Small intestine (tissue), 7 donors: ENCODE results near the gene DVL3. TPM values are rescaled to one million over a fixed set of nuclear protein-coding genes. Genes with fewer than 3 reads are reported as not detected.

Source experiments
- DNase-seq, 2 donors: peaks; one replicate each; pipeline versions ENCODE4 v3.0.0 to v3.0.0-alpha.2; 2013
- FAIRE-seq: peaks from 2 replicates; lab custom pipeline; 2012; peaks lifted over from hg19 to GRCh38; lab: Jason Lieb, UNC
- H3K27ac ChIP-seq, 3 donors: one replicate each; pipeline ENCODE4 v1.5.1; 2013; ENCODE audit warnings: low read length in 2 of 3, mild to moderate bottlenecking in 2 of 3, control low read depth in 1 of 3, inconsistent platforms in 1 of 3, low read depth in 1 of 3, moderate library complexity in 1 of 3
- H3K27me3 ChIP-seq, 3 donors: one replicate each; pipeline ENCODE4 v1.6.1; 2013; ENCODE audit warnings: low read length in 3 of 3, inconsistent platforms in 1 of 3; ENCODE audit not compliant: control insufficient read depth in 3 of 3, insufficient read depth in 3 of 3
- H3K36me3 ChIP-seq, 3 donors: one replicate each; pipeline ENCODE4 v1.6.1; 2013; ENCODE audit warnings: low read length in 3 of 3, inconsistent platforms in 1 of 3, low read depth in 1 of 3, mild to moderate bottlenecking in 1 of 3, moderate library complexity in 1 of 3; ENCODE audit not compliant: control insufficient read depth in 3 of 3, insufficient read depth in 2 of 3
- H3K4me1 ChIP-seq, 3 donors: one replicate each; pipeline ENCODE4 v1.6.1; 2013; ENCODE audit warnings: low read length in 2 of 3, inconsistent platforms in 1 of 3, low read depth in 1 of 3, mild to moderate bottlenecking in 1 of 3, moderate library complexity in 1 of 3; ENCODE audit not compliant: control insufficient read depth in 3 of 3, insufficient read depth in 2 of 3
- H3K4me3 ChIP-seq, 3 donors: one replicate each; pipeline ENCODE4 v1.5.1; 2013; ENCODE audit warnings: low read length in 3 of 3, control low read depth in 1 of 3, inconsistent platforms in 1 of 3, low read depth in 1 of 3, mild to moderate bottlenecking in 1 of 3, moderate library complexity in 1 of 3
- H3K9me3 ChIP-seq, 2 donors: one replicate each; pipeline ENCODE4 v1.6.1; 2013; ENCODE audit warnings: low read depth in 1 of 2, low read length in 1 of 2; ENCODE audit not compliant: control insufficient read depth in 2 of 2, insufficient read depth in 1 of 2
- WGBS, 3 donors: extraction: QIAGEN DNeasy Blood & Tissue Kit; methylation state at CpG; one replicate each; pipeline ENCODE4 v1.1.7; 2013; 5-methylcytosine and 5-hydroxymethylcytosine counted together
- polyA plus RNA-seq, 4 donors: library from polyadenylated mRNA; stranded (reverse) in 3 of 4; unstranded in 1 of 4; fragments of 200-250 nt in 3 of 4; fragments of 120-200 nt in 1 of 4; gene quantifications; one replicate each; pipeline versions ENCODE4 v1.2.1 to v1.2.3, GENCODE V29; 2013
- donor health status: healthy with polysubstance abuse.
- donor health status: control.
- donor health status: control.
- donor health status: Bipolar disorder and iron deficiency.
- donor health status: healthy.

The DVL3 gene
- polyA plus RNA-seq, 4 donors = 33.5 to 69.6 (median 35.3) TPM

DNA sequence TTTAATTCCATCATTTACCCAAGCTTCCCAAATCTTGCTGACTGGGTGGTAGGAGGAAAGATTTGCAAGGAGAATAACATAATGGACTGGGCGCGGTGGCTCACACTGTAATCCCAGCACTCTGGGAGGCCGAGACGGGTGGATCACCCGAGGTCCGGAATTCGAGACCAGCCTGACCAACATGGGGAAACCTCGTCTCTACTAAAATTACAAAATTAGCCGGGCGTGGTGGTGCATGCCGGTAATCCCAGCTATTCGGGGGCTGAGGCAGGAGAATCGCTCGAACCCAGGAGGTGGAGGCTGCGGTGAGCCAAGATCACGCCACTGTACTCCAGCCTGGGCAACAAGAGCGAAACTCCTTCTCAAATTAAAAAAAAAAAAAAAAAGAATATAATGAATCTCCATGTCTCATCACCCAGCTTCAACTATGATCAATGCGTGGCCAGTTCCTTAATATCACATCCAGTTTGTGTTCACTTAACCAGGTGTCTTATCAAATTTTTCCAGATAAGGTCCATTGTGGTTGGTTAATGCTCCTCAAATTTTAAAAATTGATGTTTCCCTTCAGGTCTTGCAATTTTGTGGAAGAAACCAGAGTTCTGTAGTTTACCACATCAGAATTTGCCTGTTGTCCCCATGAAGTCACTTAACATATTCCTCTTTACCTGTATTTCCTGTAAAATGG is 29.5 kb downstream of the DVL3 start:
- H3K36me3 ChIP-seq = peaks cover 24 to 74% (median 28%) of the 10 kb centered on the region in 3 donors
- H3K9me3 ChIP-seq = no peaks in the 10 kb centered on the region
- H3K27ac ChIP-seq = peak overlapping the region in 1 of 3 donors; percentile 85

DNA sequence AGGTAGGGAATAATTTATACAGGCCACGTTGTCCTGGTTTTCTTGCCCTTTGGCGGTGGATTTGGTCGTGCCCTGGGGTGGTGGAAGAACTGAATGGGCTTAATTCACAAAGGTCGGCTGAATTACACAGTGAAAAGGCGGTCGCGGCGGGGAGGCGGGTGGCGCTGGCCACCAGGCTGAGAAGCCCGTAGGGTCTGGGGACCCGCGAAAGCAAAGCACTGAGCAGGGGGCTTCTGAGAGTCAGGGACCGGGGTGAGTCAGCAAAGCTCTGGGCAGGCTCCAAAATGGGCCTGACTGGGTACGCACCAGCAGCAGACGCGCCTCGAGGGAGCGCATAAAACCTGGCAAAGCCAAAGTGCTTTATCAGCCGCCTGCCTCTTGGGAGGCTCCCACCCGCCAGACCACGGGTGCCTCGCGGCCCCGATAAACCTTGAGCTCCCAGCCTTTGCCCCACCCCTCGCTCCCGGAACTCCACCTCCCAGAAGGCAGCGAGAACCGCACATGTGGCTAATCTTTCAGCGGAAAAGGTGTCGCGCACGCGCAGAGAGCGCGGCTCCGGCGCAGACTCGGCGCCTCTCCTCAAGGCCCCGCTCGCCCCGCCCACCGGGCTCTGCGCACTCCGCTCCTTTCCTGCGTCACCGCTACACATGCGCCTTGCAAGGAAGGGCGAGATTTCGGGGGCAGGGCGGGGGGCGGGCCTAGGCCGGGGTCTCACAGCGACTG is 30.4 kb downstream of the DVL3 start:
- FAIRE-seq (no peak), DNase-seq (peak; percentile 100)
- Histone ChIP-seq H3K36me3 (peaks cover 23 to 69% (median 29%) of the 10 kb centered on the region in 3 donors), H3K27ac (peak overlapping the region; percentile 37 to 91 (median 85)), H3K4me1 (peaks cover 0 to 19% (median 5%) of the 10 kb centered on the region in 3 donors), H3K27me3 (no peaks in the 10 kb centered on the region), H3K4me3 (peak overlapping the region; percentile 79 to 96 (median 87)), H3K9me3 (no peaks in the 10 kb centered on the region)
- WGBS, 3 donors = 2 to 4% (median 3%) methylated on average over 52 to 55 of the region's 55 CpGs

More for the DNA sequence above, 29.5 kb downstream of the DVL3 start:
- FAIRE-seq (no peak), DNase-seq (no peak)
- Histone ChIP-seq H3K4me1 (peaks cover 0 to 19% (median 5%) of the 10 kb centered on the region in 3 donors), H3K27me3 (no peaks in the 10 kb centered on the region), H3K4me3 (no peak overlapping the region)
- WGBS, 3 donors = 95 to 96% (median 95%) methylated on average over 18 of the region's 18 CpGs

DNA sequence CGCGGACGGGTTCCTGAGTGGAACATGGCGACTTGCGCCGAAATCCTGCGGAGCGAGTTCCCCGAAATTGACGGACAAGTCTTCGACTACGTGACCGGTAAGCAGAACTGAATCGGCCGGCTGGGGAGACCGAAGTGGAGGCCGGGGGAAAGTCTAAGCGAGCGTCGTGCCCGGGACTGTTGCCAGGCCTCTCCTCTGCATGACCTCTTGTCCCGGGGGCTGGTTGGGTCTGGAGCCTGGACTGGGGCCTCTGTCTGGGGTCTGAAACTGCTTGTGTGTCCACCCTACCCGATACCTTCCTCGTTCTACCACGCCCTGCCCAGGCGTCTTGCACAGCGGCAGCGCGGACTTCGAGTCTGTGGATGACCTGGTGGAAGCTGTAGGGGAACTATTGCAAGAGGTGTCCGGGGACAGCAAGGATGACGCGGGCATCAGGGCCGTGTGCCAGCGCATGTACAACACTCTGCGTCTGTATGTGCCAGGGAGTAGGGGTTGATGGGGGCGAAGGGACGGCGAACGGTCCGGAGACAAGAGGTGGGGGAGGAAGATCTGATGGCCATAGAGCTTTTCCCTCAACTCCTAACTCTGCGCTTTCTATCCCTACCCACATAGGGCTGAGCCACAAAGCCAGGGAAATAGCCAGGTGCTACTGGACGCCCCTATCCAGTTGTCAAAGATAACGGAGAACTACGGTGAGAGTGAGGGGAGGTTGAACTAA is 31.2 kb downstream of the DVL3 start, which contains the start of gene ABCF3:
Gene ABCF3, plus strand, starts transcription at position 16 of the 718 bp plus-strand sequence. Its CDS starts 9 bp downstream, at position 25.
- no peaks in the 10 kb centered on the region for H3K27me3 ChIP-seq
- no peak for FAIRE-seq

DNA sequence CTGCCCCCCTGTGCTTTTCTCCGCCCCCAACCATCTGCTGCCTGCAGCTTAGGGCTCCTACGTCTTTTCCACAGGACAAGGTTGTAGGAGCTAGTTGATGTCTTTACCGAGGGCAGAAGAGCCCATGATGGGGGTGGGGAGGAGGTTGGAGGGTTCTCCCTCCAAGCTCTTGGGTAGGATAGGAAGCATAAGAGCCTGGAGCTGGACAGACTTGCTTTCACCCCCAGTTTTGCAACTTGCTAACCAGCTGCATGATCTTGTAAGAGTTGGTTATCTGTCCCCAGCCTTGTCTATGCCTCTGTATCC is 31.7 kb downstream of the DVL3 start:
- H3K27ac ChIP-seq = peak overlapping the region in 2 of 3 donors; percentile 85 to 91
- H3K36me3 ChIP-seq = peaks cover 10 to 67% (median 24%) of the 10 kb centered on the region in 3 donors
- no peaks in the 10 kb centered on the region for H3K9me3 ChIP-seq
- H3K4me3 ChIP-seq = peak overlapping the region in 2 of 3 donors; percentile 79 to 96
- FAIRE-seq = no peak
- H3K27me3 ChIP-seq = no peaks in the 10 kb centered on the region
- WGBS, 3 donors = 4 to 10% (median 6%) methylated on average over 3 of the region's 3 CpGs
- DNase-seq = no peak
- peaks cover 0 to 19% (median 5%) of the 10 kb centered on the region in 3 donors for H3K4me1 ChIP-seq

More for the DNA sequence above, 31.2 kb downstream of the DVL3 start, which contains the start of gene ABCF3:
- Histone ChIP-seq H3K36me3 (peaks cover 16 to 67% (median 25%) of the 10 kb centered on the region in 3 donors), H3K4me1 (peaks cover 0 to 19% (median 5%) of the 10 kb centered on the region in 3 donors), H3K9me3 (no peaks in the 10 kb centered on the region), H3K27ac (peak within 1 kb of the TSS; percentile 56 to 91 (median 85)), H3K4me3 (peak within 1 kb of the TSS; percentile 79 to 96 (median 87))
- peak in 1 of 2 donors; percentile 71 for DNase-seq
- WGBS, 3 donors = 1% methylated on average over 45 of the region's 45 CpGs

DNA sequence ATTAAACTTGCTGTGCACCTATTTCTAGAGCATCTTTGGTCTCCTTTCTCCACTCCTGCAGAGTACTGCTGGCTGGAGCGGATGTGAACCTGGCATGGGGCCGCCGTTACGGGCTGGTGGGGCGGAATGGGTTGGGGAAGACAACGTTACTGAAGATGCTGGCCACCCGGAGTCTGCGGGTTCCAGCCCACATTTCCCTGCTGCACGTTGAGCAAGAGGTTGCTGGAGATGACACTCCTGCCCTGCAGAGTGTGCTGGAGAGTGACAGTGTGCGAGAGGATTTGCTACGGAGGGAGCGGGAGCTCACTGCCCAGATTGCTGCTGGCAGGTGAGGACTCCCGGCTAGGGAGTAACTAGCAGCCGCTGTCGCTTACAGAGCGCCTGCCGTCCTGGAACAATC is 32.9 kb downstream of the DVL3 start:
- Histone ChIP-seq H3K27ac (no peak overlapping the region), H3K9me3 (no peaks in the 10 kb centered on the region), H3K36me3 (peaks cover 6 to 67% (median 30%) of the 10 kb centered on the region in 3 donors), H3K4me1 (peaks cover 0 to 19% (median 5%) of the 10 kb centered on the region in 3 donors), H3K4me3 (no peak overlapping the region), H3K27me3 (no peaks in the 10 kb centered on the region)
- 90 to 91% (median 91%) methylated on average over 17 of the region's 17 CpGs for WGBS, 3 donors
- FAIRE-seq = no peak
- DNase-seq = no peak

DNA sequence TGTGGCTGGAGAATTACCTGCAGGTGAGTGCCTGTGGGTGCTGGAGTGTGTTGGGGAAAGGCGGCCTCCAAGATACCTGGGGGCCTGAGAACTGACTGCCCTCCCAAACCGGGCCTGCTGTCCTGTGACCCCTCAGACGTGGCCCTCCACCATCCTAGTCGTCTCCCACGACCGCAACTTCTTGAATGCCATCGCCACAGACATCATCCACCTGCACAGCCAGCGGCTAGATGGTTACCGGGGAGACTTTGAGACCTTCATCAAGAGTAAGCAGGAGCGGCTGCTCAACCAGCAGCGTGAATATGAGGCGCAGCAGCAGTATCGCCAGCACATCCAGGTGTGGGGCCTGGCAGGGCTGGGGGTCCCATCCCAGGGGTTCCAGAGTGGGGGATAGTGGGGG is 34.2 kb downstream of the DVL3 start:
- peaks cover 6 to 66% (median 31%) of the 10 kb centered on the region in 3 donors for H3K36me3 ChIP-seq
- 94 to 98% (median 95%) methylated on average over 13 of the region's 13 CpGs for WGBS, 3 donors
- FAIRE-seq = no peak

DNA sequence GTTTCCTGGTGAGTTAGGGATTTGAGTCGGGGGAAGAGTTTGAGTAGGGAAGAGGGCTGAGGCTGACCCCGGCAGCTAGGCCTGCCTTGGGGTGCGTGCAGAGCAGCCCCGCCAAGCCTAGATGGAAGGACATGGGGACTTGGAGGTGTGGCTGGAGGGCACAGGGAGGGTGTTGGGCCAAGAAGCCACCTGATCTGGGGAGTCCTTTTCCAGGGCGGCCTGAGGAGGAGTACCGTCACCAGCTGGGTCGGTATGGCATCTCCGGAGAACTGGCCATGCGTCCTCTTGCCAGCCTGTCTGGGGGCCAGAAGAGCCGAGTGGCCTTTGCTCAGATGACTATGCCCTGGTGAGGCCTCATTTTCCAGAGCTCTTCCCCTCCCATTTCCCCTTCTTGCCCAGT is 37.7 kb downstream of the DVL3 start:
- Histone ChIP-seq H3K27ac (no peak overlapping the region), H3K4me3 (no peak overlapping the region), H3K27me3 (no peaks in the 10 kb centered on the region), H3K36me3 (peaks cover 6 to 74% (median 31%) of the 10 kb centered on the region in 3 donors), H3K9me3 (no peaks in the 10 kb centered on the region), H3K4me1 (peaks cover 0 to 2% (median 0%) of the 10 kb centered on the region in 3 donors)
- WGBS, 3 donors = 94 to 96% (median 94%) methylated on average over 10 of the region's 10 CpGs
- DNase-seq (no peak), FAIRE-seq (no peak)

More for the DNA sequence above, 34.2 kb downstream of the DVL3 start:
- no peak overlapping the region for H3K27ac ChIP-seq
- H3K4me3 ChIP-seq = no peak overlapping the region
- H3K9me3 ChIP-seq = no peaks in the 10 kb centered on the region
- H3K4me1 ChIP-seq = peaks cover 0 to 19% (median 5%) of the 10 kb centered on the region in 3 donors
- DNase-seq = no peak
- H3K27me3 ChIP-seq = no peaks in the 10 kb centered on the region
